ENCODE results near the gene ELMO1. TPM values are rescaled to one million over a fixed set of nuclear protein-coding genes. Genes with fewer than 3 reads are reported as not detected.

ELMO1 gene
- total and polyA plus RNA-seq, 8 donors, result 3.0 to 20.6 (median 6.6) TPM

DNA sequence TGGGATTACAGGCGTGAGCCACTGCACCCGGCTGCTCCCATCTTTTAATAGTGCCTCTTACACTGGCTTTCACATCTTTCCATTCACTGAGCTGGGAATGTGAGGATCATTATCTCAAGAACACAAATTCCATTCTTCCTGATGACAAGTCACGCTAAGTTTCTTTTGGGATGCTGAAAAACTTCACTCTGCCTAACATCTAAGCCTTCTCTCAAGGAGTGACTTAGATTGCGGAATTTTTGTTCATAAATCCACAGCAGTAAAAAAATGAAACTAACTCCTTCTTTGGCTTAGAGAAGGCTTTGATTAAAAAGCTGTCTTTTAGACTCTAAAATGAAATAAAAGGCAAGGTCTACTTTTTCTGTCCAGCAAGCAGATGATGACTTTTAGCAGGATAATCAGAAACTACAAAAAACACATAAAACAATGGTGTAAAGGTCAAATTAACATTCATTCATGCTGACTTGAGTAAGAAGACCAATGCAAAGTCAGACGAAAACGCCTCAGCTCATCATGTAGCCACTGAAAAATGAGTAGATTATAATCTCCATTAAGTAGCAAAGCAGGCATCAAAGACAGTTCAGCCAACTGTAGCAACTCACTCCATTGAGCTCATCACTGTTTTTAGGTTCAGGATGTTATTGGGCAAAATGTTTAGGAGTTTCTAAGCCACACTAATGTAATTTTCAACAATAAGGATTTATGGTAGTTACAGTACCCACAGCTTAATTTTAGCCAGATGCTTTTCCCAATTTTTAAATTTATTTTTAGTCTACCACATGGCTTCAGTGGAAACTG lies 178.8 kb downstream of the ELMO1 start:
- no peak for FAIRE-seq
- intact Hi-C loops (cut with DNase I), result no loop called here
- Histone ChIP-seq H3K4me1 (no peaks in the 10 kb centered on the region), H3K9me3 (no peaks in the 10 kb centered on the region), H3K4me3 (no peak overlapping the region), H3K36me3 (no peaks in the 10 kb centered on the region), H3K27ac (no peak overlapping the region), H3K27me3 (no peaks in the 10 kb centered on the region)
- WGBS, 2 donors, result 71 to 75% methylated on average over 6 of the region's 6 CpGs
- TF ChIP-seq, protein P1, sequence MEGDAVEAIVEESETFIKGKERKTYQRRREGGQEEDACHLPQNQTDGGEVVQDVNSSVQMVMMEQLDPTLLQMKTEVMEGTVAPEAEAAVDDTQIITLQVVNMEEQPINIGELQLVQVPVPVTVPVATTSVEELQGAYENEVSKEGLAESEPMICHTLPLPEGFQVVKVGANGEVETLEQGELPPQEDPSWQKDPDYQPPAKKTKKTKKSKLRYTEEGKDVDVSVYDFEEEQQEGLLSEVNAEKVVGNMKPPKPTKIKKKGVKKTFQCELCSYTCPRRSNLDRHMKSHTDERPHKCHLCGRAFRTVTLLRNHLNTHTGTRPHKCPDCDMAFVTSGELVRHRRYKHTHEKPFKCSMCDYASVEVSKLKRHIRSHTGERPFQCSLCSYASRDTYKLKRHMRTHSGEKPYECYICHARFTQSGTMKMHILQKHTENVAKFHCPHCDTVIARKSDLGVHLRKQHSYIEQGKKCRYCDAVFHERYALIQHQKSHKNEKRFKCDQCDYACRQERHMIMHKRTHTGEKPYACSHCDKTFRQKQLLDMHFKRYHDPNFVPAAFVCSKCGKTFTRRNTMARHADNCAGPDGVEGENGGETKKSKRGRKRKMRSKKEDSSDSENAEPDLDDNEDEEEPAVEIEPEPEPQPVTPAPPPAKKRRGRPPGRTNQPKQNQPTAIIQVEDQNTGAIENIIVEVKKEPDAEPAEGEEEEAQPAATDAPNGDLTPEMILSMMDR (IDR thresholded peaks at IDR 0.05), result no peak
- no peak for DNase-seq
- no peak for ATAC-seq

DNA sequence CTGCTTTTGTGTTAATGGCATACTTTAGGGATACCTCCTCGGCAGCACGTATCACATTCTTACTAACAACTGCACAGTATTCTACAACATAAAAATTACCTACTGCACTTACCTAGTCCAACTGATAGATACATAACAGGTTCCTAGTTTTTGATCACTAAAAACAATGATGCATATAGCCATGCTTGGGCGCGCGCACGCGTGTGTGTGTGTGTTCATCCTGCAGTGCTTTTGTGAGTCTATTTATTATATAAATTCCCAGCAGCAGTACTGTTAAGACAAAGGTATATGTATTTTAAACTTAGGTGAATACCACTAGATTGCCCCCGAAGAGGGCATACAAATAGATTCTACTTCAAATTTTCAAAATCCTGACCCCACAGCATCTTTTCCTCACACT lies 181.4 kb downstream of the ELMO1 start:
- intact Hi-C loops (cut with DNase I), result no loop called here
- no peaks in the 10 kb centered on the region for H3K27me3 ChIP-seq
- FAIRE-seq (no peak), DNase-seq (no peak), ATAC-seq (no peak)
- H3K27ac ChIP-seq, result no peak overlapping the region
- H3K4me3 ChIP-seq, result no peak overlapping the region
- TF ChIP-seq, protein P1 (IDR thresholded peaks at IDR 0.05), result no peak
- no peaks in the 10 kb centered on the region for H3K36me3 ChIP-seq
- no peaks in the 10 kb centered on the region for H3K9me3 ChIP-seq
- no peaks in the 10 kb centered on the region for H3K4me1 ChIP-seq
- 91 to 94% methylated on average over 8 of the region's 8 CpGs for WGBS, 2 donors

DNA sequence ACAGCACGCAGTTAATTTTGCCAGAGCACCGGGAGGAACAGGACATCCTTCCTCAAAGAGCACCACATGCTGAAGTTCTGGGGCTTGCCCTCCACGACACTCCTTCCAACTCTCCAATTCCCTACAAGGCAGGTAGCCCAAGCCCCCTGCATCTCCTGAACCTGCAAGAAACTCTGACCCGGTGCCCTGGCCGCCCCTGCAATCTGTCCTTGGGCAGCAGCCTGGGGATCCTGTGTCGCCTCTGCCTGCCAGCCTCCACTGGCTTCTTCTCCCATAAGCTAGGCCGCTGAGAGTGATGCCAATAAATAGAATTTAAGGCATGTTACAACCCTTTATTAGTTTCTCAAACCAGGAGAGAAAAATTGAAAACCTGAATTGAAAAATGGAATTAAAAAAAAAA lies 182.8 kb downstream of the ELMO1 start:
- ATAC-seq (no peak), DNase-seq (no peak), FAIRE-seq (no peak)
- intact Hi-C loops (cut with DNase I), result no loop called here
- WGBS, 2 donors, result 72 to 79% methylated on average over 7 of the region's 7 CpGs
- no peaks in the 10 kb centered on the region for H3K9me3 ChIP-seq
- no peak overlapping the region for H3K27ac ChIP-seq
- no peak overlapping the region for H3K4me3 ChIP-seq
- H3K27me3 ChIP-seq, result no peaks in the 10 kb centered on the region
- H3K4me1 ChIP-seq, result no peaks in the 10 kb centered on the region
- TF ChIP-seq, protein P1 (IDR thresholded peaks at IDR 0.05), result no peak
- H3K36me3 ChIP-seq, result no peaks in the 10 kb centered on the region

DNA sequence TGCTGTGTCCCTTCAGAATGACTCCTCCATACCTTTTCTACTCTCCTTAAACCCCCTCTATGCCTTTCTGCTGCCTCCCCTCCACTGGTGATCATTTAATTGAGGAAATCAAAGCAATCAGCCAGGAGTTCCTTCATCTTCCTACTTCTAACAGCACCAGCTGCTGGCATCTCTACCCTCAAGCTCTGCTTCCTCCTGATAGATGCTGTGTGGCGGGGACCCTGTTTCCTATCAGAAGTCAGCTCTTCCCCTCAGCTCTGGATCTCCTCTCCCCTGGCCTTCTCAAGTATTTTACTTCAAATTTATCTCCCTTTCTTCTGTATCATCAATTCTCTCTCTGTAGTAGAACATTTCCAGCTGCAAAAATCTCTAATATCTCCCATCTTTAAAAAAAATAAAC lies 183.7 kb downstream of the ELMO1 start:
- no peaks in the 10 kb centered on the region for H3K36me3 ChIP-seq
- 85 to 92% methylated on average over 1 of the region's 1 CpG for WGBS, 2 donors
- H3K9me3 ChIP-seq, result no peaks in the 10 kb centered on the region
- no peak for DNase-seq
- no peak overlapping the region for H3K4me3 ChIP-seq
- ATAC-seq, result no peak
- no peak overlapping the region for H3K27ac ChIP-seq
- H3K4me1 ChIP-seq, result no peaks in the 10 kb centered on the region
- intact Hi-C loops (cut with DNase I), result no loop called here
- TF ChIP-seq, protein P1 (IDR thresholded peaks at IDR 0.05), result no peak
- no peak for FAIRE-seq
- no peaks in the 10 kb centered on the region for H3K27me3 ChIP-seq

DNA sequence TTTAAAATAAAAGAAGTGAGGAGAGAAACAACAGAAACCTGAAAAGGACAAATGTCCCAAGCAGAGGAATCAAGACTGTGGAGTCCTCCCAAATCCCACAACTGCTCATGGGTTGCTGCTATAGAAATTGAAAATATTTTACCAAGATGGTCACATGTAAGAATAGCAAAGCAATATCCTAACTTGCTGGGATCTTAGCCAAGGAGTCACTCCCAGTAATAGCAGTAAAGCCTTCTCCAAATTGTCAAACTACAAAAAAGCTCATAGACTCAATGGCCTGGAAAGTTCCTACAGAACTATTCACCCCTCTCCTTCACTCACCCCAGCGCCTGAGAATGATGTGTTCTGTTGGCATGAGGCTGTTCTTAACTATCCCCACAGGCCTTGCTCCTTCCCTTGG lies 186.5 kb downstream of the ELMO1 start:
- WGBS, 2 donors, result 87 to 89% methylated on average over 1 of the region's 1 CpG
- no peaks in the 10 kb centered on the region for H3K9me3 ChIP-seq
- ATAC-seq (no peak), FAIRE-seq (no peak), DNase-seq (no peak)
- TF ChIP-seq, protein P1 (IDR thresholded peaks at IDR 0.05), result no peak
- H3K36me3 ChIP-seq, result no peaks in the 10 kb centered on the region
- H3K4me1 ChIP-seq, result no peaks in the 10 kb centered on the region
- intact Hi-C loops (cut with DNase I), result no loop called here
- no peak overlapping the region for H3K27ac ChIP-seq
- H3K4me3 ChIP-seq, result no peak overlapping the region
- H3K27me3 ChIP-seq, result no peaks in the 10 kb centered on the region

Measured in pancreas (tissue), 10 donors.